H1 (cell line): ENCODE measurements around the gene SLC3A2. TPM values are rescaled to one million over a fixed set of nuclear protein-coding genes. Genes with fewer than 3 reads are reported as not detected.

Source experiments
- ASH2L ChIP-seq: fragments of 200-600, 300-600 bp; sonication (generic); IDR thresholded peaks from one replicate; pipeline ENCODE4 v1.7.1; 2017; ENCODE audit warnings: low read length
- ATF2 ChIP-seq: IDR thresholded peaks from 2 replicates; pipeline ENCODE4 v1.6.1; 2012; ENCODE audit warnings: low read length, inconsistent platforms
- EP300 ChIP-seq, 2 experiments: IDR thresholded peaks; 1 replicate in 1 of 2; 2 replicates in 1 of 2; pipeline ENCODE4 v1.6.1; 2011 to 2012; ENCODE audit warnings: low read depth in 2 of 2, low read length in 2 of 2, mild to moderate bottlenecking in 2 of 2, borderline replicate concordance in 1 of 2, inconsistent platforms in 1 of 2, moderate library complexity in 1 of 2
- MAX ChIP-seq: IDR thresholded peaks from 2 replicates; pipeline ENCODE4 v1.6.1; 2012; ENCODE audit warnings: inconsistent platforms
- NRF1 ChIP-seq: IDR thresholded peaks from 2 replicates; pipeline ENCODE4 v1.6.1; 2011; ENCODE audit warnings: mild to moderate bottlenecking, low read depth, low read length, improper control_type of control experiment
- POLR2A ChIP-seq, 2 experiments: IDR thresholded peaks; 1 replicate in 1 of 2; 2 replicates in 1 of 2; pipeline ENCODE4 v1.6.1; 2011; ENCODE audit warnings: low read depth in 2 of 2, low read length in 2 of 2, mild to moderate bottlenecking in 2 of 2; ENCODE audit errors: control extremely low read depth in 1 of 2
- POLR2AphosphoS5 ChIP-seq: IDR thresholded peaks from 2 replicates; pipeline ENCODE4 v1.6.1; 2011; ENCODE audit warnings: low read depth, low read length
- POU5F1 ChIP-seq: IDR thresholded peaks from 2 replicates; pipeline ENCODE4 v1.6.1; 2011; ENCODE audit warnings: low read depth, mild to moderate bottlenecking, low read length, moderate library complexity
- SRF ChIP-seq: IDR thresholded peaks from 2 replicates; pipeline ENCODE4 v1.6.1; 2011; ENCODE audit warnings: mild to moderate bottlenecking, low read depth, low read length, moderate library complexity
- TBP ChIP-seq: IDR thresholded peaks from 2 replicates; pipeline ENCODE4 v1.6.1; 2011; ENCODE audit warnings: low read depth, low read length, improper control_type of control experiment
- ZNF274 ChIP-seq: IDR thresholded peaks from 2 replicates; pipeline ENCODE4 v1.7.0; 2012; ENCODE audit warnings: low read length, borderline replicate concordance; ENCODE audit errors: extremely low read depth
- polyA plus RNA-seq, 7 experiments: library from polyadenylated mRNA; depleted of rRNA in 3 of 7; stranded (reverse) in 5 of 7; unstranded in 2 of 7; fragments of >200 nt in 5 of 7; fragments of 200-250 nt in 2 of 7; gene quantifications; 1 replicate in 5 of 7; 2 replicates in 1 of 7; 4 replicates in 1 of 7; pipeline versions ENCODE4 v1.2.1 to v1.2.3, GENCODE V29; 2011 to 2013; ENCODE audit warnings: missing spikeins in 2 of 7, mixed read lengths in 2 of 7
- total RNA-seq: library from RNA; stranded (reverse); fragmentation: NEBNext Ultra II Directional; extraction: Animal tissue kit (Norgen Biotek cat#: 25700); gene quantifications from 2 replicates; pipeline ENCODE4 v1.2.1, GENCODE V29; 2021

Gene SLC3A2
- total and polyA plus RNA-seq, 2 of the 8 experiments (the other 6 are each of a cell fraction or from before 2014, with no cell fraction given), result 410 to 435 TPM

GRCh38 chr11:62889484-62890437, 9.1 kb downstream of the SLC3A2 start (continued):
- TF ChIP-seq NRF1 (no peak), SRF (no peak), ZNF274 (no peak), POLR2A (IDR thresholded peaks at IDR 0.05; ENCODE audit: control extremely low read depth in 1 of 2, low read depth in 2 of 2, low read length in 2 of 2) (peak; percentile 81 to 89), POU5F1 (no peak), EP300 (IDR thresholded peaks at IDR 0.05; ENCODE audit: borderline replicate concordance in 1 of 2, low read depth in 2 of 2, low read length in 2 of 2) (no peak), MAX (no peak), ASH2L (no peak), POLR2AphosphoS5 (peak; percentile 99), ATF2 (no peak), TBP (no peak)
- TF ChIP-seq, all 59 proteins: peak for 3
